ENCODE results near the gene ZBTB20. TPM values are rescaled to one million over a fixed set of nuclear protein-coding genes. Genes with fewer than 3 reads are reported as not detected.
"Not testable (repeated sequence)": the region's sequence is repeated elsewhere in the genome, so short reads cannot be mapped to it uniquely, and the experiment has no call there.

Gene ZBTB20
- polyA plus RNA-seq, 3 donors: 4.2 to 7.6 (median 6.4) TPM

- DNase-seq (ENCODE audit: low read depth in 3 of 3, low spot score in 2 of 3): peak; percentile 53 to 55 (median 53)
Observed at GRCh38 chr3:115148142-115148790, 1.2 kb upstream of the ZBTB20 start.

GRCh38 chr3:115147329-115148141, 447 bp upstream of the ZBTB20 start:
- DNase-seq (ENCODE audit: low read depth in 3 of 3, low spot score in 2 of 3): peak; percentile 99 to 100 (median 100)

GRCh38 chr3:115146032-115146417, 1.1 kb downstream of the ZBTB20 start:
- peak; percentile 48 to 51 (median 49) for DNase-seq (ENCODE audit: low read depth in 3 of 3, low spot score in 2 of 3)

- DNase-seq (ENCODE audit: low read depth in 3 of 3, low spot score in 2 of 3): no peak
Observed at GRCh38 chr3:115141033-115141757, 5.9 kb downstream of the ZBTB20 start.

GRCh38 chr3:115139072-115139471, 8.0 kb downstream of the ZBTB20 start:
- DNase-seq (ENCODE audit: low read depth in 3 of 3, low spot score in 2 of 3): no peak

DNA sequence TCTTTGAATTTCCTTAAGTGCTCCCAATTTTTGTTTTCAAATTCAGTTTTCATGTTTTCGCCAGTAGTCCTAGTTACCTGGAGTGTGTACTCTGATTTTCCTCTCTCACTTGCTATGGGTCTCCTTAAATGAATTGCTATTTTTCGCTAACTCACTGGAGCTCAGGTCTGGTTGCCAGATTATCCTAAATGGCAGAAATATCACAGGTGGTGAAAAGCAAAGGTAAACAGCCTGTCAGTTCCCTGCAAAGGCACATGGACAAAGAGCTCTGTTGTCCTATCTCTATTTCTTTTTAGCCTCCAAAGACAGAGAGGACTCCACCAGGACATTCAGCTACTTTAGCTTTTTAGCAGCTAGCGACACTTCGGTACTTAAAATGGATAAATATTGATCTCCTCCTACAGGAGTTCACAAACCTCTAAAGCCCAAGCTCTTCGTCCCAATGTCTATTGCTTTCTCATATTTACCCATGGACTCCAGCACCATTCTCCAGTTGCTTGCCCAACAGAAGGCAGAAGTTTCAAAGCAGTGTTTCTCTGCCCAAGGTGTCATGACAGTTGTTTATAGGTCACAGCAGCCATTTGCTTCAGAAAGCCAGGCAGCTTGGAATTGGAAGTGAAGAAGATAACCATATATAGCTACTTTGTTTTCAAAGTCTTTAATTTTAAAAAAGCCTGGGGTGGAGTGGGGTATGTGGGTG, 12.3 kb downstream of the ZBTB20 start:
- DNase-seq (ENCODE audit: low read depth in 3 of 3, low spot score in 2 of 3): no peak

- DNase-seq (ENCODE audit: low read depth in 3 of 3, low spot score in 2 of 3): no peak
Observed at GRCh38 chr3:115127208-115127607, 19.9 kb downstream of the ZBTB20 start.

GRCh38 chr3:115120597-115120996, 26.5 kb downstream of the ZBTB20 start:
- DNase-seq (ENCODE audit: low read depth in 3 of 3, low spot score in 2 of 3): no peak

DNA sequence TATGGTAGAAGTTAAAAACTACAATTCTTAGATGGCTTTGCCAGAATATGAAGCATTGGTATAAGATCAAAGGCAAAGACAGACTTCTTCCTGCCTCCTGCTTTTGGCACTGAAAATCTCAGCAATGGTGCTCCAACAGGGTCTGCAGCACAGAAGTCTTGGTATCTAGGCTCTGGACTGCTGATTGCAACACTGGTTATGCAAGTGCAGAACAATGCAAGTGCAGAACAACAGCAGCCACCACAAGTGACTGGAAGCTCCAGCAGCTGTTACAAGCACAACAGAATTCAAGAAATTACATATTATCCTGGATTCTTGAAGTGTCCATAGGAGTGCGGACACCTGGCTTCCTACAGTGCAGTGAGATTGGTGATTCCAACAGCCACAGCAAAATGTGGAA, 33.7 kb downstream of the ZBTB20 start:
- DNase-seq (ENCODE audit: low read depth in 3 of 3, low spot score in 2 of 3): no peak

DNA sequence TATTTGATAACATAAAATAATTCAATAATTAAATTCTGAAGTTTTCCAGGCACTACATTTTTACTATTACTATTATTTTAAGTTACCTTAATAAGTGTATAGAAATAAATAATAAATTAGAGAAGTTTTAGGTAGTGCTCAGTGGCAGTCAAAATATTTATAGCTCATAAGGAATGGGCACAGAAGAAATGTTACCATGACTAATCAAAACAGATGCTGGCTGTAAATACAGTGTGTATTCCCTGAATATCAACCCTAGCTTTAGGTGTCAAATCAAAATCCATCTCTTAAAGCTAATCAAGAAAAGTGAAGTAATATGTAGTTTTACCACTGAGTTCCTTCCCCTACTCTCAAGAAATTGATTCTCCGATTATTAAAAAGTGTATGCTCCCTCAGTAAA, 35.5 kb downstream of the ZBTB20 start:
- no peak for DNase-seq (ENCODE audit: low read depth in 3 of 3, low spot score in 2 of 3)

- no peak for DNase-seq (ENCODE audit: low read depth in 3 of 3, low spot score in 2 of 3)
Observed at GRCh38 chr3:115110830-115111229, 36.3 kb downstream of the ZBTB20 start.

- not testable (repeated sequence) for DNase-seq (ENCODE audit: low read depth in 3 of 3, low spot score in 2 of 3)
Observed at GRCh38 chr3:115110066-115110465, 37.0 kb downstream of the ZBTB20 start.

- DNase-seq (ENCODE audit: low read depth in 3 of 3, low spot score in 2 of 3): no peak
Observed at GRCh38 chr3:115108614-115109013, 38.5 kb downstream of the ZBTB20 start.

DNA sequence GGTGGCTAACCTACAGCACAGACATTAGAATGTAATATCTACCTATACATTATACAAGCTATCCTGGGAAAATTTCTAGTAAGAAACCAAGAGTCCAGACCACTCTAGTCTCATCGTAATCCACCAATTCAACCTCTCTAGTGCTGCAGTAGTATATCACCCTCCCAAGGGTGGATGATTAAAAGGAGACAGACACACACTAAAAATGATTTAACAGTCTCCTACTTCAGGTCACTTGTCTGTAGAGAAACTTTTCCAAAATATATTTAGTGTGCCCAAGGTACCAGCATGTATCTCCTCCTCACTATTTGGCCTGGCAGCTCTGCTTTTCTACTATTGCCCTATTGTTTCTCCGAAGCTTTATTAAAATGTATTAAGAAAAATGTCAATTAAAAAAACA, 45.0 kb downstream of the ZBTB20 start:
- DNase-seq (ENCODE audit: low read depth in 3 of 3, low spot score in 2 of 3): peak in 1 of 3 donors; percentile 32

DNA sequence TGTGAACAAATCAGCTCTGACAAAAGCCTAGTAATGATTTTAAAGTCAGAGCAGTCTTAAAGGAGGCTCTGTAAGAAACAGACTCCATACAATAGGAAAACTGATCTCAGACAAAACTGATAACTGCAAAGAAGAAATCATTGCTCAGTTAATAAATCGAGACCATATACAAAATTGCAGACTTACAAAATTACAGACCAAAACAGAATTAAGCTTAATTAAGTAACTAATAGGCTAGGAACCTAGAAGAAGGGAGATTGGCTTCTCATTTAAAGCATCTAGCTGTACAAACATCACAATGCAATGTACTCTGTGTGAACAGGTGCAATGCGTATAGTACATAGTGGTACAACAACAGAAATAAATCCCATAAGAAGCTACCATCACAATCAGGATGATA, 46.3 kb downstream of the ZBTB20 start:
- DNase-seq (ENCODE audit: low read depth in 3 of 3, low spot score in 2 of 3): no peak

GRCh38 chr3:115099986-115100571, 47.0 kb downstream of the ZBTB20 start:
- DNase-seq (ENCODE audit: low read depth in 3 of 3, low spot score in 2 of 3): peak in 1 of 3 donors; percentile 24

- DNase-seq (ENCODE audit: low read depth in 3 of 3, low spot score in 2 of 3): no peak
Observed at GRCh38 chr3:115099134-115099985, 47.7 kb downstream of the ZBTB20 start.

DNA sequence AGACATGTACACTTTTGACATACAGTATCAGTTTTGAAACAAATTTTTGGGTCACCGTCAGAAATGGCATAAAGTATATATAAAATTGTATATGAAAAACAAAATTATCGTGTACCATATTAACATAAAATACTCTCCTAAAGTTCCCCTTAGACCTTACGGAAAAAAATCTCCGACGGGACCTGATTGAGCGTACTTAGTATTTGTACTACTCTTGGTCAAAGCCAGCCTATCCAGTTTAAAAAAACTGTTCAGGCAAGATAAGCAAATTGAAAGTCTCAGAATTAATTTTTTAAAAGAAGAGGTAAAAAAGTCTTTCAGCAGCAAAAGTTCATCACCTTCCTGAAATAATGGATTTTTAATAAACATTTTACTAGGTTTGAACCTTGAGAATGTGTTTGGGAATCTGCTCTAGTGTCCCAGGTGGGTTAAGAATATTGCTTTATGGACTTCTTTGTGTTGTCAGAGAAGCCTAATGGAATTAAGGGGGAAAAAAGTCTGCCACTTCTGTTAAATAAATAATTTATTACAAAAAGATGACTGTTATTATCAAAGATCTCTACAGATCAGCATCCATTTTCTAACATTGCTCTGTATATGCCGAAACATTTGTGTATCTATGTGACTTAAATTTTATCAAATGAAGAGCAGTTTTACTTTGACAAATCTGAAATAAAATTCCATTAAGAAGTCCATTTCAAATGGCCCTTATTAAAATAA, 48.6 kb downstream of the ZBTB20 start:
- no peak for DNase-seq (ENCODE audit: low read depth in 3 of 3, low spot score in 2 of 3)

GRCh38 chr3:115095236-115095635, 51.9 kb downstream of the ZBTB20 start:
- DNase-seq (ENCODE audit: low read depth in 3 of 3, low spot score in 2 of 3): no peak
